Vagina (tissue), 2 donors: Measurements from ENCODE around the gene RAD9A. TPM values are rescaled to one million over a fixed set of nuclear protein-coding genes. Genes with fewer than 3 reads are reported as not detected.

Source experiments
- DNase-seq, 2 donors: peaks; one replicate each; pipeline ENCODE4 v3.0.0-alpha.2; 2017; ENCODE audit errors: extremely low spot score in 2 of 2
- H3K27ac ChIP-seq: fragments of 200-600 bp; sonication (generic); one replicate; pipeline ENCODE4 v1.5.1; 2019
- H3K27me3 ChIP-seq: fragments of 200-600 bp; sonication (generic); one replicate; pipeline ENCODE4 v1.5.1; 2019
- H3K36me3 ChIP-seq, 2 donors: fragments of 200-600 bp; sonication (generic); one replicate each; pipeline ENCODE4 v1.5.1; 2017 to 2019
- H3K4me1 ChIP-seq: fragments of 200-600 bp; sonication (generic); one replicate; pipeline ENCODE4 v1.5.1; 2019
- H3K4me3 ChIP-seq, 2 donors: fragments of 200-600 bp; sonication (generic); 1 replicate in 1 of 2; 2 replicates in 1 of 2; pipeline ENCODE4 v1.5.1; 2016 to 2019
- H3K9me3 ChIP-seq: fragments of 200-600 bp; sonication (generic); one replicate; pipeline ENCODE4 v1.5.1; 2019
- CTCF ChIP-seq, 3 experiments: fragments of 450-650 bp in 2 of 3; fragments of 200-600 bp in 1 of 3; sonication (generic) in 1 of 3; IDR thresholded peaks; one replicate each; pipeline ENCODE4 v1.5.1; 2017 to 2019; ENCODE audit warnings: antibody characterized with exemption in 3 of 3, mild to moderate bottlenecking in 2 of 3, moderate library complexity in 2 of 3
- POLR2A ChIP-seq, 2 donors: fragments of 450-650 bp; IDR thresholded peaks; one replicate each; pipeline ENCODE4 v1.6.1; 2017; ENCODE audit warnings: antibody characterized with exemption in 2 of 2, mild to moderate bottlenecking in 2 of 2, moderate library complexity in 2 of 2
- POLR2AphosphoS5 ChIP-seq, 2 donors: sonication (generic); formaldehyde crosslinking; IDR thresholded peaks; one replicate each; pipeline ENCODE4 v1.9.0; 2017; ENCODE audit warnings: antibody characterized with exemption in 2 of 2, mild to moderate bottlenecking in 2 of 2, low read depth in 1 of 2; ENCODE audit not compliant: insufficient read depth in 1 of 2
- intact Hi-C: fragments of 100-400 bp; cut with DNase I; formaldehyde crosslinking; loops from one replicate; pipeline ENCODE4 v1.15.1; 2023
- total RNA-seq: library from RNA; depleted of rRNA; stranded (reverse); fragments of >200 nt; gene quantifications from one replicate; pipeline ENCODE4 v1.2.3, GENCODE V29; 2016

The RAD9A gene
- total RNA-seq, 1 donor from 2014 or later: 20.6 TPM

GRCh38 chr11:67357831-67358670 lies 33.7 kb upstream of the RAD9A start:
- Histone ChIP-seq H3K9me3 (no peaks in the 10 kb centered on the region), H3K27ac (peak overlapping the region; percentile 99), H3K36me3 (no peaks in the 10 kb centered on the region), H3K4me1 (peaks cover 52% of the 10 kb centered on the region), H3K4me3 (no peak overlapping the region), H3K27me3 (no peaks in the 10 kb centered on the region)
- intact Hi-C loops: loop anchor here (10.0 kb wide), 1 partner anchor 147 kb away; the partner anchor contains the start of genes CDK2AP2 and PITPNM1
- no peak for TF ChIP-seq CTCF (IDR thresholded peaks at IDR 0.05)
- TF ChIP-seq POLR2A (IDR thresholded peaks at IDR 0.05): no peak
- TF ChIP-seq POLR2AphosphoS5 (IDR thresholded peaks at IDR 0.05; ENCODE audit: insufficient read depth in 1 of 2, low read depth in 1 of 2): no peak
- DNase-seq: no peak

GRCh38 chr11:67364169-67364568 lies 27.6 kb upstream of the RAD9A start:
- intact Hi-C loops: no loop called here
- Histone ChIP-seq H3K27ac (no peak overlapping the region), H3K4me3 (no peak overlapping the region)

GRCh38 chr11:67364783-67365722 lies 26.7 kb upstream of the RAD9A start:
- intact Hi-C loops: no loop called here
- no peaks in the 10 kb centered on the region for H3K27me3 ChIP-seq
- no peak for TF ChIP-seq CTCF (IDR thresholded peaks at IDR 0.05)
- TF ChIP-seq POLR2AphosphoS5 (IDR thresholded peaks at IDR 0.05; ENCODE audit: insufficient read depth in 1 of 2, low read depth in 1 of 2): no peak
- TF ChIP-seq POLR2A (IDR thresholded peaks at IDR 0.05): no peak
- H3K9me3 ChIP-seq: no peaks in the 10 kb centered on the region
- peak overlapping the region; percentile 82 for H3K27ac ChIP-seq
- no peak overlapping the region for H3K4me3 ChIP-seq
- H3K36me3 ChIP-seq: no peaks in the 10 kb centered on the region
- H3K4me1 ChIP-seq: peaks cover 58% of the 10 kb centered on the region
- DNase-seq: no peak

More at GRCh38 chr11:67364169-67364568, 27.6 kb upstream of the RAD9A start:
- Histone ChIP-seq H3K27me3 (no peaks in the 10 kb centered on the region), H3K36me3 (no peaks in the 10 kb centered on the region), H3K9me3 (no peaks in the 10 kb centered on the region), H3K4me1 (peaks cover 49% of the 10 kb centered on the region)
- TF ChIP-seq CTCF (IDR thresholded peaks at IDR 0.05) (no peak), POLR2A (IDR thresholded peaks at IDR 0.05) (no peak), POLR2AphosphoS5 (IDR thresholded peaks at IDR 0.05; ENCODE audit: insufficient read depth in 1 of 2, low read depth in 1 of 2) (no peak)
- DNase-seq: no peak

GRCh38 chr11:67365736-67366444 lies 25.9 kb upstream of the RAD9A start:
- H3K9me3 ChIP-seq: no peaks in the 10 kb centered on the region
- peak overlapping the region in 1 of 2 donors; percentile 20 for H3K4me3 ChIP-seq
- no peaks in the 10 kb centered on the region for H3K36me3 ChIP-seq
- intact Hi-C loops: no loop called here
- no peak for DNase-seq
- H3K27me3 ChIP-seq: no peaks in the 10 kb centered on the region
- H3K4me1 ChIP-seq: peaks cover 66% of the 10 kb centered on the region
- TF ChIP-seq CTCF (IDR thresholded peaks at IDR 0.05): no peak
- H3K27ac ChIP-seq: peak overlapping the region; percentile 82
